ENCODE results near the gene TEP1.

The TEP1 gene

DNA sequence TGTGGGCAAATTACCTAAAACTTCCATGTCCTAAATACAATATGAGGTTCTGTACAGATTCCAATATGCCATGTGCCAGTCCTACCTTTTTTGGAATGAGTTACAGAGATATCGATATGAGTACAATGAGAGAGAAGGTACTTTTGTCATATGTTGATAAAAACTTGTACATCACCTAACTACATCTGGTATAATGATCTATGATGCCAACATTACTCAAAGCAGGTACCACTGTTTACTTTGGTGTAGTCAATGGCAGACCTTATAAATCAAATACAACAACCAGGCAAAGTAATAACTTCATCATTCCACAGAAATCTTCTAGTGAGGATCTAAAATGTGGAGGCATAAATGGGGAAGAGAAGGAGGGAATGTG, 12.7 kb downstream of the TEP1 start:
- DNase-seq (ENCODE audit: insufficient read length, low spot score), result no peak
- TF ChIP-seq POU2F2 (IDR thresholded peaks at IDR 0.05; ENCODE audit: low read depth, low read length), result no peak
- no peak for FAIRE-seq

DNA sequence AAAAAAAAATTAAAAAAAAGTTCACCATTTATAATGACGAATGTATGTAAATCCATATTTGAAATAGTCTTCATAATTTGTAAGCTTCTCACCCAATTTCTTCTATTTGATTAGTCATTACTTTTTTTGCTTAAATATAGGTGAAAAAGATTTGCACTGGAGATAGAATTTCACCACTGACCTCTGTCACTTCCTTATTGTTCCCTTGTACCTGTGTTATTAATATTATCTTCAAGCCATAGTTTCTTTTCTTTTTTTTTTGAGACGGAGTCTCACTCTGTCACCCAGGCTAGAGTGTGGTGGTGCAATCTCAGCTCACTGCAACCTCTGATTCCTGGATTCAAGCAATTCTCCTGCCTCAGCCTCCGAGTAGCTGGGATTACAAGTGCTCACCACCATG, 15.8 kb downstream of the TEP1 start:
- DNase-seq (ENCODE audit: insufficient read length, low spot score) (no peak), FAIRE-seq (no peak)
- TF ChIP-seq SPI1 (IDR thresholded peaks at IDR 0.05; ENCODE audit: low read depth, low read length) (no peak), TAF1 (IDR thresholded peaks at IDR 0.05; ENCODE audit: low read depth, low read length) (no peak), POLR2AphosphoS5 (IDR thresholded peaks at IDR 0.05; ENCODE audit: low read depth, low read length) (no peak), POLR2A (IDR thresholded peaks at IDR 0.05; ENCODE audit: low read depth, low read length) (no peak), PAX5 (IDR thresholded peaks at IDR 0.05; ENCODE audit: insufficient read depth, low read length, severe bottlenecking) (no peak), POU2F2 (IDR thresholded peaks at IDR 0.05; ENCODE audit: low read depth, low read length) (no peak)

DNA sequence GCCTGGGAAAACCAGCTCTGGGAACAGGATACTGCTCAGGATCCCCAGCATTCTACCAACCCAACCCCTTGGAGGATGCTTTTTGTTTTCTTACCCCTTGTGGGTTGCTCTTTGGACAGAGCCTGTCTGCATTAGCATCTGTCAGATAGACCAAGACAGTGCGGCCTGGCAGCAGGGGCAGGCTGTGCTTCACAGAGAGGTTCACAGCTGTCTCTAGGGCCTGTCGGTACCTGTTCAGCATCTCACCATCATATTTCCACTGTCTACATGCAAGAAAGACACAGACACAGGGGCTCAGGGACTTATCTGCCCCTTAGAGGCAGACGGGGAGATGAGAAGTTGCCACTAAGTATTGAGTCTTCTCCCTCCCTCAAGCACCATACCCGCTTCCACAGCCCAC, 21.8 kb downstream of the TEP1 start:
- no peak for DNase-seq (ENCODE audit: insufficient read length, low spot score)
- FAIRE-seq, result no peak
- no peak for TF ChIP-seq POU2F2 (IDR thresholded peaks at IDR 0.05; ENCODE audit: low read depth, low read length)
- no peak for TF ChIP-seq POLR2AphosphoS5 (IDR thresholded peaks at IDR 0.05; ENCODE audit: low read depth, low read length)
- no peak for TF ChIP-seq POLR2A (IDR thresholded peaks at IDR 0.05; ENCODE audit: low read depth, low read length)
- TF ChIP-seq PAX5 (IDR thresholded peaks at IDR 0.05; ENCODE audit: insufficient read depth, low read length, severe bottlenecking), result no peak
- no peak for TF ChIP-seq TAF1 (IDR thresholded peaks at IDR 0.05; ENCODE audit: low read depth, low read length)
- TF ChIP-seq SPI1 (IDR thresholded peaks at IDR 0.05; ENCODE audit: low read depth, low read length), result no peak

DNA sequence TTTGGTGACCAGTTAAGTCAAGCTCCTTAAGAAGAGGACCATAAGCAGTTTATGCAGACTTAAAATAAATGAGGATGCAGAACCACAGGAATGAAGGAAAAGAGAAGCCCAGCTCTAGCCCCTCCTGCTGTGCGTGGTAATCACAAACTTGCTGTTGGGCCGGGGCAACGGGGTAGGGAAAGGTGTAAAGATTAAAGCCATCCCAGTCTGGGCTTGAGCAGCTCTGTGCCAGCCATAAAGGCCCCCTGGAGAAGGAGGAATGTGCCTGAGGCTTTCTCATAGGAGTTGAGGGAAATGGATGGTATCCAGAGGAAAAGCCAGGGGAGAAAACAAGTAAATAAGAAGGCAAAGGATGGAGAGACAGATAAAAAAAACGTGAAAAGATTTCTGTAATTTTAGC, 25.1 kb downstream of the TEP1 start:
- no peak for FAIRE-seq
- no peak for TF ChIP-seq PAX5 (IDR thresholded peaks at IDR 0.05; ENCODE audit: insufficient read depth, low read length, severe bottlenecking)
- TF ChIP-seq POLR2AphosphoS5 (IDR thresholded peaks at IDR 0.05; ENCODE audit: low read depth, low read length), result no peak
- no peak for TF ChIP-seq POLR2A (IDR thresholded peaks at IDR 0.05; ENCODE audit: low read depth, low read length)
- TF ChIP-seq POU2F2 (IDR thresholded peaks at IDR 0.05; ENCODE audit: low read depth, low read length), result no peak
- TF ChIP-seq SPI1 (IDR thresholded peaks at IDR 0.05; ENCODE audit: low read depth, low read length), result no peak
- no peak for TF ChIP-seq TAF1 (IDR thresholded peaks at IDR 0.05; ENCODE audit: low read depth, low read length)

DNA sequence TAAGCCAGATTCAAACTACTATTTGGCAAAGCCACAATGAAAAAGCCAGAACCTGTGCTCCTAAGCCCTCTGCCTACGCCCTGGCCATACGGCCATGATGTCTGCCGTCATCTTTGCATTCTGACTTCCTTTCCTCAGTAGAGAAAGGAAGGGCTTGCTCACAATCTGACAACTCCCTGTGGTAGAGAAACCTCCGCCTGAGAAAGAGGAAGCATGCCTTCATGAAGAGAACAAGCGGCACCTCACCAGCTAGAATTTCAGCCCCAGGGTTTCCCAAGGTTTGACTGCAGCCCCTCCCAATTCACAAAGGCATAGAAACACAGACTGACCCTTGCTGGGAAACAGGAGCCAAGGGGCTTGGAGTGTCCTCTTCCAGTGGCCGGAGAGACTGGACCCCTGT, 25.7 kb downstream of the TEP1 start:
- FAIRE-seq (no peak), DNase-seq (ENCODE audit: insufficient read length, low spot score) (no peak)
- TF ChIP-seq PAX5 (IDR thresholded peaks at IDR 0.05; ENCODE audit: insufficient read depth, low read length, severe bottlenecking), result no peak
- TF ChIP-seq POLR2AphosphoS5 (IDR thresholded peaks at IDR 0.05; ENCODE audit: low read depth, low read length), result no peak
- no peak for TF ChIP-seq POU2F2 (IDR thresholded peaks at IDR 0.05; ENCODE audit: low read depth, low read length)
- TF ChIP-seq TAF1 (IDR thresholded peaks at IDR 0.05; ENCODE audit: low read depth, low read length), result no peak
- TF ChIP-seq SPI1 (IDR thresholded peaks at IDR 0.05; ENCODE audit: low read depth, low read length), result no peak
- no peak for TF ChIP-seq POLR2A (IDR thresholded peaks at IDR 0.05; ENCODE audit: low read depth, low read length)

More for the DNA sequence above, 25.1 kb downstream of the TEP1 start:
- no peak for DNase-seq (ENCODE audit: insufficient read length, low spot score)

DNA sequence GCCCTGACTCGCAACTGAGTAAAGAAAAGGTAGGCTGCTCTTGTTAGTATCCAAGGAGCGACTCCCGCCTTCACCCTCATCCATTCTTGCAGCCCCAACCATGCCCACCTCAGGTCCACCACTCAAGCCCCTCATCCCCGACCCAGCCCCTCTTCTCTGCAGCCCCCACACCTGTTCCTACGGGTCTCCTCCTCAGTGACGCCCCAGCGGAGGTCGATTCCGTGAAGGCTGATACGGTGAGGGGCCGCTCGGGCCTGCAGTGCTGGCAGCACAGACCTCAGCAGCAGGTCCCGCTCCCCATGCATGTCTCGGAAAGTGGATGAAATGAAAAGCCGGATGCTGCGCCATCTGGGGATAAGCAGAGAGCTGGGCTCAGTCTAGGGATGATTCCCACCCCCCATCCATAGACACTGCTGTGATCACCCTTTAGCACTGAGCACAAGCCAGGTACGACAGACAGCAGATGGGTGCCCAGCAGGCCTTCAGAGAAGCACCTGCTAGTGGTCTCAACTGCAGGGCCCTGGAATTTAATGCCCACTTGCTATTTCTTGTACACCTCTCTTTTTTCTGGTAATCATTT, 26.9 kb downstream of the TEP1 start:
- no peak for TF ChIP-seq PAX5 (IDR thresholded peaks at IDR 0.05; ENCODE audit: insufficient read depth, low read length, severe bottlenecking)
- no peak for TF ChIP-seq POU2F2 (IDR thresholded peaks at IDR 0.05; ENCODE audit: low read depth, low read length)
- no peak for TF ChIP-seq POLR2A (IDR thresholded peaks at IDR 0.05; ENCODE audit: low read depth, low read length)
- no peak for TF ChIP-seq POLR2AphosphoS5 (IDR thresholded peaks at IDR 0.05; ENCODE audit: low read depth, low read length)
- TF ChIP-seq TAF1 (IDR thresholded peaks at IDR 0.05; ENCODE audit: low read depth, low read length), result no peak
- no peak for TF ChIP-seq SPI1 (IDR thresholded peaks at IDR 0.05; ENCODE audit: low read depth, low read length)
- no peak for DNase-seq (ENCODE audit: insufficient read length, low spot score)
- no peak for FAIRE-seq

DNA sequence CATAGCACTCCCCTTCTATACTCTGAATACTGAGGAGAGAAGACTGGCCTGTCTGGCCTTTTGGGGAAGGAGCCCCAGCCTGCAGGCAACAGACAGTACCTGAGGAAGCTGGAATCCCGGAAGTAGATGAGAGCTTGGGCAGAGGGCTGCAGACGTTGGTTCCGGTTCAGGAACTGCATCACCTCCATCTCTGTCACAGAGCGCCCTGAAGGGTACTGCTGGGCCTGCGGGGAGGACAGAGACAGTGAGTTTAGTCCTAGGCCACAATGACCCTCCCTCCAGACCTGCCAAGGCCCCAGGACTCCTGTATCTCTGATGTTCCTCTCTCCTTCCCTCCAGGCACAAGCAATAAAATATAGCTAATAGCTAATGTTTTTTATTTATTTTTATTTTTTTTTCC, 28.4 kb downstream of the TEP1 start:
- FAIRE-seq, result no peak
- no peak for DNase-seq (ENCODE audit: insufficient read length, low spot score)
- TF ChIP-seq POLR2AphosphoS5 (IDR thresholded peaks at IDR 0.05; ENCODE audit: low read depth, low read length) (no peak), POLR2A (IDR thresholded peaks at IDR 0.05; ENCODE audit: low read depth, low read length) (no peak), PAX5 (IDR thresholded peaks at IDR 0.05; ENCODE audit: insufficient read depth, low read length, severe bottlenecking) (no peak), SPI1 (IDR thresholded peaks at IDR 0.05; ENCODE audit: low read depth, low read length) (no peak), TAF1 (IDR thresholded peaks at IDR 0.05; ENCODE audit: low read depth, low read length) (no peak)

DNA sequence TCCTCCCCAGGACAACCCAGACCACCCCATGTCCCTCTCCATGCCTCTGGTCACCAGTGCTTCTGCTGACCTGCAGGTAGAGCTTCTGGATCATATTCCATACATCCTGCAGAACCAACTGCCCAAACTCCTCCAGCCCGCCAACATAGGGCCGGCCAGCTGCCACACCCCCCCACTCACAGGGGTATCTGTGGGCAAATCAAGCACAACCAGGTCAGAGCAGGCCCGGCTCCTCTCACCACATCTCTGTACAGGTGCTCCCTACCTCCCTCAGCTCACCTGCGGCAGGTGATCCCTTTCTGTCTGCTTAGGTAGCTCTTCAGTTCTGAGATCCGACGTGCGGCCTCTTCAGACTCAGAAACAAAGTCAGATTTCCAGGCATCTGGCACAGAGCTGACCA, 29.0 kb downstream of the TEP1 start:
- FAIRE-seq (no peak), DNase-seq (ENCODE audit: insufficient read length, low spot score) (no peak)
- no peak for TF ChIP-seq SPI1 (IDR thresholded peaks at IDR 0.05; ENCODE audit: low read depth, low read length)
- no peak for TF ChIP-seq POLR2A (IDR thresholded peaks at IDR 0.05; ENCODE audit: low read depth, low read length)
- TF ChIP-seq TAF1 (IDR thresholded peaks at IDR 0.05; ENCODE audit: low read depth, low read length), result no peak
- TF ChIP-seq POLR2AphosphoS5 (IDR thresholded peaks at IDR 0.05; ENCODE audit: low read depth, low read length), result no peak
- no peak for TF ChIP-seq POU2F2 (IDR thresholded peaks at IDR 0.05; ENCODE audit: low read depth, low read length)
- TF ChIP-seq PAX5 (IDR thresholded peaks at IDR 0.05; ENCODE audit: insufficient read depth, low read length, severe bottlenecking), result no peak

DNA sequence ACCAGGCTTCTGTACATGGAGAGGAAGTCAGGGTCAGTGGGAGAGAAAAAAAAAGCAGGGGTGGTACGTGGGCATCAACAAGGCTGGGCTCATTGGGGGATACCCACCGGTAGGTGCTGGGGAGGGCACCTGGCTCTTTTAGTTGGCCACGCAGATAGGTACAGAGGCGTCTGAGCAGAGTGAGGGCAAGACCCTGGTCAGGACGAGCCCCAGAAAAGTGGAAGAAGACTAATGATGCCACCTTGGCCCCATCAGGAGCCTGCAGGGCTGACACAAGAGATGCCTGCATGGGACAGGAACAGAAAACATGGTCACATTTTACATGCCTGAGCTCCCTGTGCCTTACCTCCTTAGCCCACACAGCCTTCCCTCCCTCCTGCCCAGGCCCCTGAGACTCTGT, 29.7 kb downstream of the TEP1 start:
- TF ChIP-seq PAX5 (IDR thresholded peaks at IDR 0.05; ENCODE audit: insufficient read depth, low read length, severe bottlenecking) (no peak), TAF1 (IDR thresholded peaks at IDR 0.05; ENCODE audit: low read depth, low read length) (no peak), SPI1 (IDR thresholded peaks at IDR 0.05; ENCODE audit: low read depth, low read length) (no peak), POLR2AphosphoS5 (IDR thresholded peaks at IDR 0.05; ENCODE audit: low read depth, low read length) (no peak), POU2F2 (IDR thresholded peaks at IDR 0.05; ENCODE audit: low read depth, low read length) (no peak), POLR2A (IDR thresholded peaks at IDR 0.05; ENCODE audit: low read depth, low read length) (no peak)
- DNase-seq (ENCODE audit: insufficient read length, low spot score) (no peak), FAIRE-seq (no peak)

DNA sequence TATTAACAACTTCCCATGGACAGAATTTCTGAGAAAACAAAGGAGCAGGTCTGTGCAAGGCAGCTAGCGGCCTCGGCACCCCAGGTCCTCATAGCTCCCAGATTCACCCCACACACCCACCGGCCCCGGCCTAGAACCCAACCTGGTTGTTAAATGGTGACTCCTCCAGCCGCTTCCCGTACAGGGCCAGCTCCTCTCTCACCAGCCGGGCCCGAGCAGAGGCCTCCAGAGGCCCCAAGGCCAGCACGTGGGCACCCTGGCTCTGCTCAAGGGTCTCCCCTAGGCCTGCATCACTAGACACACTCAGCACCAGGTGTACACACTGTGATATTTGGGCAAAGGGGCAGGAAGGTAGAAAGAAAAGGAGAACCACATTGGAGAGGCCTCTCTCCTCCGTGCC, 30.3 kb downstream of the TEP1 start:
- FAIRE-seq (no peak), DNase-seq (ENCODE audit: insufficient read length, low spot score) (no peak)
- no peak for TF ChIP-seq TAF1 (IDR thresholded peaks at IDR 0.05; ENCODE audit: low read depth, low read length)
- TF ChIP-seq PAX5 (IDR thresholded peaks at IDR 0.05; ENCODE audit: insufficient read depth, low read length, severe bottlenecking), result no peak
